Spleen (tissue), 11 donors: ENCODE results near the gene DBH. TPM values are rescaled to one million over a fixed set of nuclear protein-coding genes. Genes with fewer than 3 reads are reported as not detected.

Experiments used
- DNase-seq: peaks from one replicate; pipeline ENCODE4 v3.0.0-alpha.2; 2020
- H3K27ac ChIP-seq, 8 donors: fragments of 200-600 bp; sonication (generic) in 7 of 8; 1 replicate in 4 of 8; 2 replicates in 4 of 8; pipeline versions ENCODE4 v1.5.0 to v1.8.0; 2016 to 2021; ENCODE audit warnings: inconsistent platforms in 4 of 8, mild to moderate bottlenecking in 4 of 8, moderate library complexity in 1 of 8
- H3K27me3 ChIP-seq, 7 donors: fragments of 200-600 bp; sonication (generic) in 6 of 7; replicated peaks in 1 of 7; 1 replicate in 4 of 7; 2 replicates in 3 of 7; pipeline versions ENCODE4 v1.5.0 to v1.8.0; 2016 to 2021; ENCODE audit warnings: inconsistent platforms in 3 of 7, mild to moderate bottlenecking in 1 of 7
- H3K36me3 ChIP-seq, 6 donors: fragments of 200-600 bp; sonication (generic) in 5 of 6; 1 replicate in 4 of 6; 2 replicates in 2 of 6; pipeline versions ENCODE4 v1.5.0 to v1.8.0; 2016 to 2021; ENCODE audit warnings: inconsistent platforms in 2 of 6
- H3K4me1 ChIP-seq, 6 donors: fragments of 200-600 bp; sonication (generic) in 5 of 6; 1 replicate in 3 of 6; 2 replicates in 3 of 6; pipeline versions ENCODE4 v1.5.0 to v1.8.0; 2016 to 2021; ENCODE audit warnings: inconsistent platforms in 3 of 6
- H3K4me3 ChIP-seq, 8 donors: fragments of 200-600 bp; sonication (generic) in 7 of 8; 1 replicate in 4 of 8; 2 replicates in 4 of 8; pipeline versions ENCODE4 v1.5.0 to v1.8.0; 2016 to 2021; ENCODE audit warnings: inconsistent platforms in 4 of 8, mild to moderate bottlenecking in 4 of 8, moderate library complexity in 2 of 8
- H3K9me3 ChIP-seq, 8 donors: fragments of 200-600 bp; sonication (generic) in 7 of 8; 1 replicate in 4 of 8; 2 replicates in 4 of 8; pipeline versions ENCODE4 v1.5.0 to v1.8.0; 2016 to 2021; ENCODE audit warnings: inconsistent platforms in 4 of 8
- CTCF ChIP-seq, 11 experiments: fragments of 200-600 bp in 7 of 11; fragments of 450-650 bp in 4 of 11; sonication (generic) in 4 of 11; IDR thresholded peaks in 8 of 11; conservative IDR thresholded peaks in 3 of 11; 1 replicate in 7 of 11; 2 replicates in 4 of 11; pipeline versions ENCODE4 v1.4.0 to v1.8.0; 2016 to 2021; ENCODE audit warnings: antibody characterized with exemption in 11 of 11, inconsistent platforms in 4 of 11, mild to moderate bottlenecking in 1 of 11
- POLR2A ChIP-seq, 3 donors: fragments of 450-650 bp; IDR thresholded peaks; one replicate each; pipeline ENCODE4 v1.5.1; 2017; ENCODE audit warnings: antibody characterized with exemption in 3 of 3, mild to moderate bottlenecking in 1 of 3
- POLR2AphosphoS5 ChIP-seq, 3 donors: sonication (generic); formaldehyde crosslinking; IDR thresholded peaks; one replicate each; pipeline ENCODE4 v1.5.1; 2017; ENCODE audit warnings: antibody characterized with exemption in 3 of 3
- WGBS, 5 donors: extraction: QIAGEN DNeasy Blood & Tissue Kit in 3 of 5; methylation state at CpG; one replicate each; pipeline versions ENCODE4 v1.1.5 to v1.1.7; 2013 to 2018; 5-methylcytosine and 5-hydroxymethylcytosine counted together
- intact Hi-C: fragments of 100-400 bp; cut with DNase I; formaldehyde crosslinking; loops from one replicate; pipeline ENCODE4 v1.15.0; 2023; ENCODE audit warnings: low total_unique reads
- polyA plus RNA-seq, 3 donors: library from polyadenylated mRNA; stranded (reverse); fragments of 200-250 nt; gene quantifications; one replicate each; pipeline ENCODE4 v1.2.1, GENCODE V29; 2013
- total RNA-seq, 7 donors: library from RNA; depleted of rRNA in 3 of 7; stranded (reverse); fragments of >200 nt in 3 of 7; fragmentation: NEBNext Ultra II Directional in 4 of 7; extraction: Animal tissue kit (Norgen Biotek cat#: 25700) in 4 of 7; gene quantifications; one replicate each; pipeline versions ENCODE4 v1.1.0 to v1.2.1, GENCODE V29; 2016 to 2021
- donor health status: healthy with polysubstance abuse.
- donor health status: DM: no; HTN: no; CAD: no; lungs with moderate emphysema.
- donor health status: DM: no; HTN: no; CAD: no.
- donor health status: Bipolar disorder and iron deficiency.
- donor health status: healthy.
- donor health status: DM: no; HTN: no; CAD: no.
- donor health status: DM: yes; HTN: yes; CAD: no.

Gene DBH
- total and polyA plus RNA-seq, 10 donors: 0.03 to 1.2 (median 0.32) TPM; not detected in 2

- Histone ChIP-seq H3K36me3 (no peaks in the 10 kb centered on the region), H3K4me3 (no peak overlapping the region), H3K4me1 (peaks cover 0 to 29% (median 18%) of the 10 kb centered on the region in 6 donors), H3K9me3 (no peaks in the 10 kb centered on the region), H3K27me3 (peaks cover 0 to 13% (median 0%) of the 10 kb centered on the region in 7 donors), H3K27ac (peak overlapping the region in 7 of 8 donors; percentile 29 to 70 (median 43))
- WGBS, 5 donors: 47 to 78% (median 55%) methylated on average over 10 of the region's 10 CpGs
- no peak for DNase-seq
- intact Hi-C loops: no loop called here
- TF ChIP-seq POLR2AphosphoS5 (IDR thresholded peaks at IDR 0.05): no peak
- TF ChIP-seq CTCF (IDR thresholded peaks at IDR 0.05 in 8 of 11, conservative IDR thresholded peaks at IDR 0.05 in 3 of 11): no peak
- no peak for TF ChIP-seq POLR2A (IDR thresholded peaks at IDR 0.05)
These were observed 40.3 kb downstream of the DBH start for GRCh38 chr9:133676450-133676849.

- no peak overlapping the region for H3K4me3 ChIP-seq
- TF ChIP-seq POLR2A (IDR thresholded peaks at IDR 0.05): no peak
- no peak for TF ChIP-seq CTCF (IDR thresholded peaks at IDR 0.05 in 8 of 11, conservative IDR thresholded peaks at IDR 0.05 in 3 of 11)
- no peak for TF ChIP-seq POLR2AphosphoS5 (IDR thresholded peaks at IDR 0.05)
- H3K4me1 ChIP-seq: peaks cover 0 to 29% (median 18%) of the 10 kb centered on the region in 6 donors
- no peak for DNase-seq
- peaks cover 0 to 13% (median 0%) of the 10 kb centered on the region in 7 donors for H3K27me3 ChIP-seq
- WGBS, 5 donors: 75 to 86% (median 80%) methylated on average over 14 to 17 of the region's 17 CpGs
- intact Hi-C loops: no loop called here
- no peaks in the 10 kb centered on the region for H3K36me3 ChIP-seq
- H3K9me3 ChIP-seq: no peaks in the 10 kb centered on the region
- peak overlapping the region in 7 of 8 donors; percentile 2 to 70 (median 45) for H3K27ac ChIP-seq
These were observed 41.2 kb downstream of the DBH start for GRCh38 chr9:133677126-133678010.

- no peak for DNase-seq
- 73 to 79% (median 76%) methylated on average over 12 to 15 of the region's 15 CpGs for WGBS, 5 donors
- Histone ChIP-seq H3K27ac (no peak overlapping the region), H3K9me3 (no peaks in the 10 kb centered on the region), H3K4me1 (peaks cover 4 to 44% (median 28%) of the 10 kb centered on the region in 6 donors), H3K4me3 (no peak overlapping the region), H3K36me3 (no peaks in the 10 kb centered on the region), H3K27me3 (peaks cover 0 to 20% (median 0%) of the 10 kb centered on the region in 7 donors)
- intact Hi-C loops: no loop called here
- TF ChIP-seq CTCF (IDR thresholded peaks at IDR 0.05 in 8 of 11, conservative IDR thresholded peaks at IDR 0.05 in 3 of 11) (no peak), POLR2AphosphoS5 (IDR thresholded peaks at IDR 0.05) (no peak), POLR2A (IDR thresholded peaks at IDR 0.05) (no peak)
These were observed 42.9 kb downstream of the DBH start for GRCh38 chr9:133679056-133679455.

- H3K4me1 ChIP-seq: peaks cover 4 to 49% (median 31%) of the 10 kb centered on the region in 6 donors
- peaks cover 0 to 21% (median 0%) of the 10 kb centered on the region in 7 donors for H3K27me3 ChIP-seq
- intact Hi-C loops: no loop called here
- no peaks in the 10 kb centered on the region for H3K36me3 ChIP-seq
- no peak for DNase-seq
- no peaks in the 10 kb centered on the region for H3K9me3 ChIP-seq
- H3K27ac ChIP-seq: no peak overlapping the region
- WGBS, 5 donors: 73 to 86% (median 78%) methylated on average over 32 to 35 of the region's 35 CpGs
- H3K4me3 ChIP-seq: no peak overlapping the region
- TF ChIP-seq CTCF (IDR thresholded peaks at IDR 0.05 in 8 of 11, conservative IDR thresholded peaks at IDR 0.05 in 3 of 11): no peak
- TF ChIP-seq POLR2AphosphoS5 (IDR thresholded peaks at IDR 0.05): no peak
- no peak for TF ChIP-seq POLR2A (IDR thresholded peaks at IDR 0.05)
These were observed 43.4 kb downstream of the DBH start for GRCh38 chr9:133679466-133680061.
